H1 (cell line): ENCODE measurements around the gene TP63. TPM values are rescaled to one million over a fixed set of nuclear protein-coding genes. Genes with fewer than 3 reads are reported as not detected.

Experiments
- CTCF ChIA-PET: fragments of 300-600 bp; sonication (Branson Sonifier 250); formaldehyde crosslinking; loops from one replicate; lab custom pipeline; 2021; ENCODE audit not compliant: partially characterized antibody; lab: Charles Lee
- POLR2A ChIA-PET: fragments of 300-600 bp; sonication (Branson Sonifier 250); formaldehyde crosslinking; loops from one replicate; lab custom pipeline; 2021; ENCODE audit warnings: inconsistent platforms; ENCODE audit not compliant: partially characterized antibody; lab: Charles Lee
- DNase-seq, 2 experiments: peaks; one replicate each; pipeline versions ENCODE4 v3.0.0 to v3.0.0-alpha.2; 2010 to 2022; ENCODE audit warnings: low spot score in 2 of 2, low read depth in 1 of 2, mixed read lengths in 1 of 2
- FAIRE-seq: peaks from 2 replicates; lab custom pipeline; 2011; peaks lifted over from hg19 to GRCh38; lab: Jason Lieb, UNC
- H2AFZ ChIP-seq: 2 replicates; pipeline ENCODE4 v1.8.1; 2012; ENCODE audit warnings: low read length, inconsistent platforms
- H2AK5ac ChIP-seq: 2 replicates; pipeline ENCODE4 v1.6.1; 2013; ENCODE audit warnings: low read depth, low read length
- H2BK120ac ChIP-seq: replicated peaks from 2 replicates; pipeline ENCODE3; 2013; ENCODE audit warnings: low read depth, low read length, inconsistent platforms
- H2BK12ac ChIP-seq: 2 replicates; pipeline ENCODE4 v1.6.1; 2013; ENCODE audit warnings: low read depth, low read length
- H2BK15ac ChIP-seq: 2 replicates; pipeline ENCODE4 v1.6.1; 2013; ENCODE audit warnings: low read length
- H2BK20ac ChIP-seq: 2 replicates; pipeline ENCODE4 v1.6.1; 2013; ENCODE audit warnings: low read length
- H2BK5ac ChIP-seq: 2 replicates; pipeline ENCODE4 v1.6.1; 2013; ENCODE audit warnings: low read depth, low read length
- H3K14ac ChIP-seq: 2 replicates; pipeline ENCODE4 v1.6.1; 2013; ENCODE audit warnings: inconsistent platforms; ENCODE audit not compliant: insufficient read length
- H3K18ac ChIP-seq: 2 replicates; pipeline ENCODE4 v1.6.1; 2013; ENCODE audit warnings: low read length; ENCODE audit errors: extremely low read depth
- H3K23ac ChIP-seq: 2 replicates; pipeline ENCODE4 v1.6.1; 2013; ENCODE audit warnings: inconsistent platforms; ENCODE audit not compliant: insufficient read length
- H3K23me2 ChIP-seq: 2 replicates; pipeline ENCODE4 v1.6.1; 2013; ENCODE audit warnings: low read depth, low read length
- H3K27ac ChIP-seq: 2 replicates; pipeline ENCODE4 v1.6.1; 2011; ENCODE audit warnings: low read depth, low read length, inconsistent platforms
- H3K27me3 ChIP-seq, 4 experiments: replicated peaks in 1 of 4; 1 replicate in 1 of 4; 2 replicates in 3 of 4; pipeline versions ENCODE4 v1.6.1 to v1.8.1; 2011 to 2013; ENCODE audit warnings: low read length in 3 of 4, mild to moderate bottlenecking in 3 of 4, inconsistent platforms in 2 of 4, mixed read lengths in 2 of 4, moderate library complexity in 1 of 4; ENCODE audit not compliant: control insufficient read depth in 3 of 4, insufficient read depth in 3 of 4; ENCODE audit errors: extremely low read depth in 1 of 4
- H3K36me3 ChIP-seq, 4 experiments: 2 replicates each; pipeline versions ENCODE4 v1.6.1 to v1.8.1; 2011 to 2013; ENCODE audit warnings: mild to moderate bottlenecking in 4 of 4, low read length in 3 of 4, moderate library complexity in 2 of 4, control low read depth in 1 of 4, inconsistent platforms in 1 of 4; ENCODE audit not compliant: insufficient read depth in 4 of 4, control insufficient read depth in 2 of 4
- H3K4ac ChIP-seq: replicated peaks from 2 replicates; pipeline ENCODE3; 2013; ENCODE audit warnings: low read length, low read depth, mixed read lengths, inconsistent platforms; ENCODE audit not compliant: insufficient read length
- H3K4me1 ChIP-seq, 4 experiments: replicated peaks in 1 of 4; 1 replicate in 1 of 4; 2 replicates in 3 of 4; pipeline versions ENCODE4 v1.6.1 to v1.8.1; 2011 to 2013; ENCODE audit warnings: low read length in 3 of 4, inconsistent platforms in 2 of 4, mixed read lengths in 1 of 4; ENCODE audit not compliant: insufficient read depth in 4 of 4, control insufficient read depth in 3 of 4
- H3K4me2 ChIP-seq, 2 experiments: 2 replicates each; pipeline versions ENCODE4 v1.6.1 to v1.8.1; 2011 to 2013; ENCODE audit warnings: low read depth in 2 of 2, low read length in 2 of 2, control low read depth in 1 of 2, inconsistent platforms in 1 of 2, mild to moderate bottlenecking in 1 of 2; ENCODE audit not compliant: insufficient read depth in 1 of 2
- H3K4me3 ChIP-seq, 4 experiments: fragments of 200-600, 300-600 bp in 1 of 4; sonication (generic), shearing (Covaris generic), sonication (Bioruptor Twin) in 1 of 4; 2 replicates each; pipeline versions ENCODE4 v1.5.1 to v1.8.1; 2011 to 2016; ENCODE audit warnings: low read length in 4 of 4, low read depth in 3 of 4, control low read depth in 2 of 4, inconsistent platforms in 2 of 4, mild to moderate bottlenecking in 2 of 4, mixed read lengths in 1 of 4, moderate library complexity in 1 of 4; ENCODE audit not compliant: insufficient read depth in 2 of 4; ENCODE audit errors: extremely low read depth in 1 of 4
- H3K56ac ChIP-seq: replicated peaks from 2 replicates; pipeline ENCODE3; 2013; ENCODE audit warnings: low read depth, mild to moderate bottlenecking, mixed read lengths, low read length, inconsistent platforms; ENCODE audit not compliant: insufficient read length
- H3K79me1 ChIP-seq: 2 replicates; pipeline ENCODE4 v1.6.1; 2013; ENCODE audit warnings: low read depth, low read length, control low read depth
- H3K79me2 ChIP-seq, 2 experiments: 2 replicates each; pipeline versions ENCODE4 v1.6.1 to v1.8.1; 2012 to 2013; ENCODE audit warnings: low read length in 2 of 2, mild to moderate bottlenecking in 2 of 2, inconsistent platforms in 1 of 2; ENCODE audit not compliant: insufficient read depth in 2 of 2, control insufficient read depth in 1 of 2
- H3K9ac ChIP-seq, 4 experiments: replicated peaks in 1 of 4; 1 replicate in 1 of 4; 2 replicates in 3 of 4; pipeline versions ENCODE4 v1.6.1 to v1.8.1; 2011 to 2013; ENCODE audit warnings: low read depth in 3 of 4, low read length in 3 of 4, control low read depth in 2 of 4, mild to moderate bottlenecking in 2 of 4, moderate library complexity in 2 of 4, inconsistent platforms in 1 of 4; ENCODE audit errors: extremely low read depth in 1 of 4
- H3K9me3 ChIP-seq, 2 experiments: 2 replicates each; pipeline versions ENCODE4 v1.6.1 to v1.8.1; 2012 to 2013; ENCODE audit warnings: mild to moderate bottlenecking in 2 of 2, moderate library complexity in 2 of 2, control low read depth in 1 of 2, inconsistent platforms in 1 of 2, low read depth in 1 of 2, low read length in 1 of 2, mixed read lengths in 1 of 2; ENCODE audit not compliant: insufficient read depth in 2 of 2
- H4K20me1 ChIP-seq, 2 experiments: replicated peaks in 1 of 2; 2 replicates each; pipeline versions ENCODE3 to v1.8.1; 2011 to 2013; ENCODE audit warnings: inconsistent platforms in 2 of 2, low read length in 2 of 2, mild to moderate bottlenecking in 1 of 2; ENCODE audit not compliant: insufficient read depth in 2 of 2, control insufficient read depth in 1 of 2
- H4K5ac ChIP-seq: 2 replicates; pipeline ENCODE4 v1.6.1; 2013; ENCODE audit warnings: low read length, low read depth, mixed read lengths, inconsistent platforms; ENCODE audit not compliant: insufficient read length
- H4K8ac ChIP-seq: 2 replicates; pipeline ENCODE4 v1.8.0; 2013; ENCODE audit warnings: mild to moderate bottlenecking, moderate library complexity, low read length, inconsistent platforms; ENCODE audit not compliant: insufficient read depth; ENCODE audit errors: extremely low read depth
- H4K91ac ChIP-seq: replicated peaks from 2 replicates; pipeline ENCODE3; 2013; ENCODE audit warnings: low read length, mixed read lengths, inconsistent platforms; ENCODE audit not compliant: insufficient read length
- EGR1 ChIP-seq: IDR thresholded peaks from 2 replicates; pipeline ENCODE4 v1.6.1; 2011; ENCODE audit warnings: low read depth, low read length, borderline replicate concordance
- EP300 ChIP-seq, 2 experiments: IDR thresholded peaks; 1 replicate in 1 of 2; 2 replicates in 1 of 2; pipeline ENCODE4 v1.6.1; 2011 to 2012; ENCODE audit warnings: low read depth in 2 of 2, low read length in 2 of 2, mild to moderate bottlenecking in 2 of 2, borderline replicate concordance in 1 of 2, inconsistent platforms in 1 of 2, moderate library complexity in 1 of 2
- EZH2 ChIP-seq: fragments of 200-600 bp; sonication (generic); IDR thresholded peaks from 2 replicates; pipeline ENCODE4 v1.7.1; 2012; ENCODE audit warnings: low read depth, mild to moderate bottlenecking, moderate library complexity, low read length, inconsistent platforms; ENCODE audit not compliant: severe bottlenecking
- TCF12 ChIP-seq: IDR thresholded peaks from 2 replicates; pipeline ENCODE4 v1.6.1; 2011; ENCODE audit warnings: low read depth, mild to moderate bottlenecking, low read length
- WGBS, 2 experiments: shearing (Covaris generic) in 1 of 2; methylation state at CpG; one replicate each; pipeline versions ENCODE4 v1.1.6 to v1.1.7; 2013 to 2015; ENCODE audit warnings: low lambda C conversion rate in 2 of 2, mixed read lengths in 2 of 2, inconsistent platforms in 1 of 2, low coverage in 1 of 2, missing lambda C conversion rate in 1 of 2; ENCODE audit not compliant: insufficient replicate concordance in 2 of 2, insufficient coverage in 1 of 2, insufficient read length in 1 of 2; ENCODE audit errors: extremely low coverage in 1 of 2, missing lambda C conversion rate in 1 of 2; 5-methylcytosine and 5-hydroxymethylcytosine counted together
- polyA plus RNA-seq, 7 experiments: library from polyadenylated mRNA; depleted of rRNA in 3 of 7; stranded (reverse) in 5 of 7; unstranded in 2 of 7; fragments of >200 nt in 5 of 7; fragments of 200-250 nt in 2 of 7; gene quantifications; 1 replicate in 5 of 7; 2 replicates in 1 of 7; 4 replicates in 1 of 7; pipeline versions ENCODE4 v1.2.1 to v1.2.3, GENCODE V29; 2011 to 2013; ENCODE audit warnings: missing spikeins in 2 of 7, mixed read lengths in 2 of 7
- total RNA-seq: library from RNA; stranded (reverse); fragmentation: NEBNext Ultra II Directional; extraction: Animal tissue kit (Norgen Biotek cat#: 25700); gene quantifications from 2 replicates; pipeline ENCODE4 v1.2.1, GENCODE V29; 2021

The TP63 gene
- total and polyA plus RNA-seq, 2 of the 8 experiments (the other 6 are each of a cell fraction or from before 2014, with no cell fraction given), result not detected

DNA sequence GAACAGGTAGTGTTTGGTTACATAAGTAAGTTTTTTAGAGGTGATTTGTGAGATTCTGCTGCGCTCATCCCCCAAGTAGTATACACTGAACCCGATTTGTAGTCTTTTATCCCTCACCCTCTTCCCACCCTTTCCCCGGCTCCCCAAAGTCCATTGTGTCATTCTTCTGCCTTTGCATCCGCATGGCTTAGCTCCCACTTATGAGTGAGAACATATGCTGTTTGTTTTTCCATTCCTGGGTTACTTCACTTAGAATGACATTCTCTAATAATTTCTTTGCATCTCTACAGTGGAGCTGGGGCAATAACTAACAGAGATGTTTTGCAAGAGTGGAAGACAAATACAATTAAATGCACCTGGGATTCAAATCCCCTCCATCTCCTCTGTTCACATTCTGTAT lies 93.2 kb downstream of the TP63 start:
- no peak for DNase-seq
- POLR2A ChIA-PET, result no interaction called here
- no peak for FAIRE-seq
- TF ChIP-seq EGR1 (no peak), EP300 (IDR thresholded peaks at IDR 0.05; ENCODE audit: borderline replicate concordance in 1 of 2, low read depth in 2 of 2, low read length in 2 of 2) (no peak), TCF12 (no peak), EZH2 (no peak)
- TF ChIP-seq, all 59 proteins: peak for 0
- no peak overlapping the region for H3K4ac ChIP-seq
- no peak overlapping the region for H2BK12ac ChIP-seq
- H3K23me2 ChIP-seq, result no peaks in the 10 kb centered on the region
- H3K79me1 ChIP-seq, result no peaks in the 10 kb centered on the region
- H3K27me3 ChIP-seq, result peaks cover 0 to 1% (median 0%) of the 10 kb centered on the region in 4 experiments; a peak in 1 of 7 replicates
- no peak overlapping the region for H3K4me3 ChIP-seq
- H3K4me1 ChIP-seq, result peaks cover 0 to 7% (median 0%) of the 10 kb centered on the region in 4 experiments; a peak in 1 of 7 replicates
- H2BK120ac ChIP-seq, result no peak overlapping the region
- no peak overlapping the region for H2AFZ ChIP-seq
- H3K27ac ChIP-seq, result no peak overlapping the region
- CTCF ChIA-PET, result interaction anchor here (0.6 to 1.1 kb wide), 2 partner anchors 15 to 17 kb away, joined by 3 read pairs; no protein-coding TSS in a partner anchor
- H3K23ac ChIP-seq, result no peak overlapping the region
- no peak overlapping the region for H2BK15ac ChIP-seq
- no peak overlapping the region for H2BK5ac ChIP-seq
- WGBS, 2 experiments, result 97% methylated on average over 4 of the region's 4 CpGs; no CpG with 5 or more reads in 1 of the 2 experiments
- no peaks in the 10 kb centered on the region for H3K79me2 ChIP-seq
- H3K9ac ChIP-seq, result no peak overlapping the region
- H3K9me3 ChIP-seq, result no peaks in the 10 kb centered on the region
- no peak overlapping the region for H3K4me2 ChIP-seq
- H3K56ac ChIP-seq, result no peak overlapping the region
- H3K36me3 ChIP-seq, result no peaks in the 10 kb centered on the region
- H4K91ac ChIP-seq, result no peak overlapping the region
- H2BK20ac ChIP-seq, result no peak overlapping the region
- H3K18ac ChIP-seq, result no peak overlapping the region
- H2AK5ac ChIP-seq, result no peak overlapping the region
- H4K20me1 ChIP-seq, result no peaks in the 10 kb centered on the region
- H4K5ac ChIP-seq, result no peak overlapping the region
- no peak overlapping the region for H3K14ac ChIP-seq
- no peak overlapping the region for H4K8ac ChIP-seq
